Peyer's patch (tissue), 4 donors: ENCODE results near the gene GFER.

ENCODE experiments used
- POLR2A ChIP-seq, 2 donors: fragments of 450-650 bp; IDR thresholded peaks; one replicate each; pipeline ENCODE4 v1.5.1; 2017; ENCODE audit warnings: antibody characterized with exemption in 2 of 2, mild to moderate bottlenecking in 2 of 2, moderate library complexity in 2 of 2
- TF ChIP-seq, protein P1 (sequence below), 6 experiments: fragments of 450-650 bp in 4 of 6; fragments of 200-600 bp in 2 of 6; sonication (generic) in 1 of 6; IDR thresholded peaks; one replicate each; pipeline ENCODE4 v1.5.1; 2017 to 2019; ENCODE audit warnings: antibody characterized with exemption in 6 of 6, mild to moderate bottlenecking in 3 of 6, moderate library complexity in 1 of 6

DNA sequence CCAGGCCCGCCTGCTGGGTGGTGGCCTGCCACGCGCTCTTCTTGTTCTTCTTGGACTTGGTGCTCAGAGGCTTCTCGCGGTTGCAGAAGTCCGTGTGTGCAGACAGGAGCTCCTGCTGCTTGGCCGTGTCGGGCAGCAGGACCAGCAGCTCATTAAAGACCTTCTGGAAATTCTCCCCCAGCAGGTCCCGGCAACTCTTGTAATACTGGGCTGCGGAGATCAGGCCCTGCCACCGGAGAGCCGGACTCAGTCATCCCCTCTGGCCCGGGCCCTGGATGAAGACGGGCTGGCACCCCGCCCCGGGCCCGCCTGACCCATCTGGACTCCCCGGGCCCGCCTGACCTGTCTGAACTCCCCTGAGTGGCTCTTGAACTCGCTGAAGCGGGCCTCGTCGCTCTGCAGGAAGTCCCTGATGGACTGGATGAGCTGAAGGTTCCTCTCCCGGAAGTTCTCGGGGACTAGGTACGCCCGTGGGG, 14.4 kb downstream of the GFER start:
- TF ChIP-seq, protein P1, sequence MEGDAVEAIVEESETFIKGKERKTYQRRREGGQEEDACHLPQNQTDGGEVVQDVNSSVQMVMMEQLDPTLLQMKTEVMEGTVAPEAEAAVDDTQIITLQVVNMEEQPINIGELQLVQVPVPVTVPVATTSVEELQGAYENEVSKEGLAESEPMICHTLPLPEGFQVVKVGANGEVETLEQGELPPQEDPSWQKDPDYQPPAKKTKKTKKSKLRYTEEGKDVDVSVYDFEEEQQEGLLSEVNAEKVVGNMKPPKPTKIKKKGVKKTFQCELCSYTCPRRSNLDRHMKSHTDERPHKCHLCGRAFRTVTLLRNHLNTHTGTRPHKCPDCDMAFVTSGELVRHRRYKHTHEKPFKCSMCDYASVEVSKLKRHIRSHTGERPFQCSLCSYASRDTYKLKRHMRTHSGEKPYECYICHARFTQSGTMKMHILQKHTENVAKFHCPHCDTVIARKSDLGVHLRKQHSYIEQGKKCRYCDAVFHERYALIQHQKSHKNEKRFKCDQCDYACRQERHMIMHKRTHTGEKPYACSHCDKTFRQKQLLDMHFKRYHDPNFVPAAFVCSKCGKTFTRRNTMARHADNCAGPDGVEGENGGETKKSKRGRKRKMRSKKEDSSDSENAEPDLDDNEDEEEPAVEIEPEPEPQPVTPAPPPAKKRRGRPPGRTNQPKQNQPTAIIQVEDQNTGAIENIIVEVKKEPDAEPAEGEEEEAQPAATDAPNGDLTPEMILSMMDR (IDR thresholded peaks at IDR 0.05) = no peak
- no peak for TF ChIP-seq POLR2A (IDR thresholded peaks at IDR 0.05)
